ENCODE data around the gene KCNH8. TPM values are rescaled to one million over a fixed set of nuclear protein-coding genes. Genes with fewer than 3 reads are reported as not detected.

Gene KCNH8
- total RNA-seq, 1 experiment from 2014 or later, result not detected

GRCh38 chr3:19427422-19428149 is 279.3 kb downstream of the KCNH8 start:
- no peak for DNase-seq (ENCODE audit: low read depth)
- in situ Hi-C loops (cut with HindIII; ENCODE audit: low pct_unique_long_range_greater_than_20kb, low sequenced_read_pairs), result no loop called here

GRCh38 chr3:19428729-19429128 is 280.4 kb downstream of the KCNH8 start:
- DNase-seq (ENCODE audit: low read depth), result no peak
- in situ Hi-C loops (cut with HindIII; ENCODE audit: low pct_unique_long_range_greater_than_20kb, low sequenced_read_pairs), result no loop called here

GRCh38 chr3:19432669-19433068 is 284.4 kb downstream of the KCNH8 start:
- in situ Hi-C loops (cut with HindIII; ENCODE audit: low pct_unique_long_range_greater_than_20kb, low sequenced_read_pairs), result no loop called here
- DNase-seq (ENCODE audit: low read depth), result no peak

GRCh38 chr3:19436746-19437145 is 288.4 kb downstream of the KCNH8 start:
- DNase-seq (ENCODE audit: low read depth), result no peak
- in situ Hi-C loops (cut with HindIII; ENCODE audit: low pct_unique_long_range_greater_than_20kb, low sequenced_read_pairs), result no loop called here

GRCh38 chr3:19439944-19440343 is 291.6 kb downstream of the KCNH8 start:
- in situ Hi-C loops (cut with HindIII; ENCODE audit: low pct_unique_long_range_greater_than_20kb, low sequenced_read_pairs), result no loop called here
- DNase-seq (ENCODE audit: low read depth), result no peak

- no peak for DNase-seq (ENCODE audit: low read depth)
- in situ Hi-C loops (cut with HindIII; ENCODE audit: low pct_unique_long_range_greater_than_20kb, low sequenced_read_pairs), result no loop called here
Measured at GRCh38 chr3:19446138-19446537, 297.8 kb downstream of the KCNH8 start.

GRCh38 chr3:19446687-19447086 is 298.4 kb downstream of the KCNH8 start:
- in situ Hi-C loops (cut with HindIII; ENCODE audit: low pct_unique_long_range_greater_than_20kb, low sequenced_read_pairs), result no loop called here
- DNase-seq (ENCODE audit: low read depth), result no peak

GRCh38 chr3:19455546-19455945 is 307.2 kb downstream of the KCNH8 start:
- in situ Hi-C loops (cut with HindIII; ENCODE audit: low pct_unique_long_range_greater_than_20kb, low sequenced_read_pairs), result no loop called here

GRCh38 chr3:19456738-19457137 is 308.4 kb downstream of the KCNH8 start:
- no peak for DNase-seq (ENCODE audit: low read depth)
- in situ Hi-C loops (cut with HindIII; ENCODE audit: low pct_unique_long_range_greater_than_20kb, low sequenced_read_pairs), result no loop called here

More at GRCh38 chr3:19455546-19455945, 307.2 kb downstream of the KCNH8 start:
- DNase-seq (ENCODE audit: low read depth), result no peak

- no peak for DNase-seq (ENCODE audit: low read depth)
- in situ Hi-C loops (cut with HindIII; ENCODE audit: low pct_unique_long_range_greater_than_20kb, low sequenced_read_pairs), result no loop called here
Measured at GRCh38 chr3:19457449-19457848, 309.1 kb downstream of the KCNH8 start.

GRCh38 chr3:19467761-19468160 is 319.5 kb downstream of the KCNH8 start:
- DNase-seq (ENCODE audit: low read depth), result no peak

GRCh38 chr3:19471138-19471537 is 322.8 kb downstream of the KCNH8 start:
- DNase-seq (ENCODE audit: low read depth), result no peak
- in situ Hi-C loops (cut with HindIII; ENCODE audit: low pct_unique_long_range_greater_than_20kb, low sequenced_read_pairs), result no loop called here

More at GRCh38 chr3:19467761-19468160, 319.5 kb downstream of the KCNH8 start:
- in situ Hi-C loops (cut with HindIII; ENCODE audit: low pct_unique_long_range_greater_than_20kb, low sequenced_read_pairs), result no loop called here

- DNase-seq (ENCODE audit: low read depth), result no peak
- in situ Hi-C loops (cut with HindIII; ENCODE audit: low pct_unique_long_range_greater_than_20kb, low sequenced_read_pairs), result no loop called here
Measured at GRCh38 chr3:19473971-19474580, 325.8 kb downstream of the KCNH8 start.

- no peak for DNase-seq (ENCODE audit: low read depth)
- in situ Hi-C loops (cut with HindIII; ENCODE audit: low pct_unique_long_range_greater_than_20kb, low sequenced_read_pairs), result no loop called here
Measured at GRCh38 chr3:19476281-19476680, 328.0 kb downstream of the KCNH8 start.

GRCh38 chr3:19485267-19485666 is 337.0 kb downstream of the KCNH8 start:
- no peak for DNase-seq (ENCODE audit: low read depth)
- in situ Hi-C loops (cut with HindIII; ENCODE audit: low pct_unique_long_range_greater_than_20kb, low sequenced_read_pairs), result no loop called here

- no peak for DNase-seq (ENCODE audit: low read depth)
- in situ Hi-C loops (cut with HindIII; ENCODE audit: low pct_unique_long_range_greater_than_20kb, low sequenced_read_pairs), result no loop called here
Measured at GRCh38 chr3:19487386-19487785, 339.1 kb downstream of the KCNH8 start.

GRCh38 chr3:19488939-19489338 is 340.6 kb downstream of the KCNH8 start:
- DNase-seq (ENCODE audit: low read depth), result no peak
- in situ Hi-C loops (cut with HindIII; ENCODE audit: low pct_unique_long_range_greater_than_20kb, low sequenced_read_pairs), result no loop called here

GRCh38 chr3:19489936-19490335 is 341.6 kb downstream of the KCNH8 start:
- no peak for DNase-seq (ENCODE audit: low read depth)
- in situ Hi-C loops (cut with HindIII; ENCODE audit: low pct_unique_long_range_greater_than_20kb, low sequenced_read_pairs), result no loop called here

GRCh38 chr3:19506171-19506570 is 357.9 kb downstream of the KCNH8 start:
- in situ Hi-C loops (cut with HindIII; ENCODE audit: low pct_unique_long_range_greater_than_20kb, low sequenced_read_pairs), result no loop called here
- DNase-seq (ENCODE audit: low read depth), result no peak

GRCh38 chr3:19522305-19522704 is 374.0 kb downstream of the KCNH8 start:
- in situ Hi-C loops (cut with HindIII; ENCODE audit: low pct_unique_long_range_greater_than_20kb, low sequenced_read_pairs), result no loop called here
- DNase-seq (ENCODE audit: low read depth), result no peak

All from Caki2 (cell line).